ENCODE measurements around the gene SLC24A1.
"Not testable (repeated sequence)": the region's sequence is repeated elsewhere in the genome, so short reads cannot be mapped to it uniquely, and the experiment has no call there.

SLC24A1 gene

GRCh38 chr15:65615887-65616286, 5.9 kb upstream of the SLC24A1 start:
- FAIRE-seq; DNase-seq (ENCODE audit: insufficient read length, low spot score): not testable (repeated sequence)

GRCh38 chr15:65618560-65619109, 3.1 kb upstream of the SLC24A1 start:
- DNase-seq (ENCODE audit: insufficient read length, low spot score) (no peak), FAIRE-seq (no peak)

GRCh38 chr15:65619626-65620290, 2.0 kb upstream of the SLC24A1 start:
- DNase-seq (ENCODE audit: insufficient read length, low spot score) (no peak), FAIRE-seq (no peak)

- DNase-seq (ENCODE audit: insufficient read length, low spot score) (no peak), FAIRE-seq (no peak)
Measured at GRCh38 chr15:65620833-65621232, 905 bp upstream of the SLC24A1 start.

GRCh38 chr15:65623103-65623502, 1.4 kb downstream of the SLC24A1 start:
- FAIRE-seq, result no peak
- DNase-seq (ENCODE audit: insufficient read length, low spot score), result no peak

GRCh38 chr15:65626856-65627255, 5.1 kb downstream of the SLC24A1 start:
- FAIRE-seq (no peak), DNase-seq (ENCODE audit: insufficient read length, low spot score) (no peak)

- no peak for FAIRE-seq
- DNase-seq (ENCODE audit: insufficient read length, low spot score), result no peak
Measured at GRCh38 chr15:65629548-65629947, 7.8 kb downstream of the SLC24A1 start.

- no peak for DNase-seq (ENCODE audit: insufficient read length, low spot score)
- FAIRE-seq, result peak; percentile 91
Measured at GRCh38 chr15:65630760-65631159, 9.0 kb downstream of the SLC24A1 start.

GRCh38 chr15:65631503-65631902, 9.8 kb downstream of the SLC24A1 start:
- FAIRE-seq (no peak), DNase-seq (ENCODE audit: insufficient read length, low spot score) (no peak)

GRCh38 chr15:65632780-65633375, 11.1 kb downstream of the SLC24A1 start:
- DNase-seq (ENCODE audit: insufficient read length, low spot score), result no peak
- no peak for FAIRE-seq

- FAIRE-seq, result no peak
Measured at GRCh38 chr15:65633752-65634151, 12.0 kb downstream of the SLC24A1 start.

GRCh38 chr15:65634356-65634755, 12.6 kb downstream of the SLC24A1 start:
- FAIRE-seq (no peak), DNase-seq (ENCODE audit: insufficient read length, low spot score) (no peak)

More at GRCh38 chr15:65633752-65634151, 12.0 kb downstream of the SLC24A1 start:
- no peak for DNase-seq (ENCODE audit: insufficient read length, low spot score)

GRCh38 chr15:65638109-65638508, 16.4 kb downstream of the SLC24A1 start:
- FAIRE-seq, result no peak
- DNase-seq (ENCODE audit: insufficient read length, low spot score), result no peak

- FAIRE-seq (peak; percentile 87), DNase-seq (ENCODE audit: insufficient read length, low spot score) (peak; percentile 40)
Measured at GRCh38 chr15:65638681-65639089, 16.9 kb downstream of the SLC24A1 start.

GRCh38 chr15:65639509-65639908, 17.8 kb downstream of the SLC24A1 start:
- FAIRE-seq (no peak), DNase-seq (ENCODE audit: insufficient read length, low spot score) (no peak)

- DNase-seq (ENCODE audit: insufficient read length, low spot score) (no peak), FAIRE-seq (no peak)
Measured at GRCh38 chr15:65641768-65642475, 20.2 kb downstream of the SLC24A1 start.

- no peak for DNase-seq (ENCODE audit: insufficient read length, low spot score)
- FAIRE-seq, result no peak
Measured at GRCh38 chr15:65642594-65642993, 20.9 kb downstream of the SLC24A1 start.

GRCh38 chr15:65644282-65644681, 22.5 kb downstream of the SLC24A1 start:
- FAIRE-seq (no peak), DNase-seq (ENCODE audit: insufficient read length, low spot score) (no peak)

GRCh38 chr15:65645392-65645791, 23.7 kb downstream of the SLC24A1 start:
- DNase-seq (ENCODE audit: insufficient read length, low spot score) (no peak), FAIRE-seq (no peak)

GRCh38 chr15:65646486-65646885, 24.7 kb downstream of the SLC24A1 start:
- DNase-seq (ENCODE audit: insufficient read length, low spot score), result no peak
- no peak for FAIRE-seq

- FAIRE-seq, result peak; percentile 14
Measured at GRCh38 chr15:65650312-65651041, 28.7 kb downstream of the SLC24A1 start.

More at GRCh38 chr15:65650312-65651041, 28.7 kb downstream of the SLC24A1 start:
- DNase-seq (ENCODE audit: insufficient read length, low spot score), result no peak

All from GM19239 (cell line).